Right renal cortex interstitium (tissue), 3 donors: ENCODE measurements around the gene SYT14. TPM values are rescaled to one million over a fixed set of nuclear protein-coding genes. Genes with fewer than 3 reads are reported as not detected.
"Not testable (repeated sequence)": the region's sequence is repeated elsewhere in the genome, so short reads cannot be mapped to it uniquely, and the experiment has no call there.

Experiments
- DNase-seq, 3 donors: peaks; one replicate each; pipeline ENCODE4 v3.0.0-alpha.2; 2013; ENCODE audit warnings: low read depth in 3 of 3, low spot score in 2 of 3
- polyA plus RNA-seq, 3 donors: library from polyadenylated mRNA; unstranded; fragments of 120-200 nt; gene quantifications; one replicate each; pipeline ENCODE4 v1.2.1, GENCODE V29; 2013; ENCODE audit not compliant: insufficient read length in 3 of 3

Gene SYT14
- polyA plus RNA-seq, 3 donors = 0.20 to 0.33 (median 0.25) TPM

DNA sequence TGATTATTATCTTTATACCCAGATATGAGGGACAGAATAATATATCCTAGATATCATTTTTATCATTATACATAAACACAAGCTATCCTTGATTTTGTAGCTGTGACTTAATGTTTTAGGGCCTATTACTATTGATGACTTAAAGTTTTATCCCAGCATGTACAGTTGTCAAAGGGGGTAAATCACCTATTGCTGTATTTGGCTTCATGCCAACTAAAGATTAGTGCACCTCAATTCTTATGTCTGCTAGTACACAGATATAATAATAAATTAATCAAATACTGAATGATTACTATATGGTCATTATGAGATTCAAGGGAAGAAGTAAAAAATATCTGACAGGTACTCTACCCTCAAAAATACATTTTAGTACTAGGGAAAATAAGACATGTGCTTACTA, 84.0 kb downstream of the SYT14 start:
- DNase-seq = no peak

DNA sequence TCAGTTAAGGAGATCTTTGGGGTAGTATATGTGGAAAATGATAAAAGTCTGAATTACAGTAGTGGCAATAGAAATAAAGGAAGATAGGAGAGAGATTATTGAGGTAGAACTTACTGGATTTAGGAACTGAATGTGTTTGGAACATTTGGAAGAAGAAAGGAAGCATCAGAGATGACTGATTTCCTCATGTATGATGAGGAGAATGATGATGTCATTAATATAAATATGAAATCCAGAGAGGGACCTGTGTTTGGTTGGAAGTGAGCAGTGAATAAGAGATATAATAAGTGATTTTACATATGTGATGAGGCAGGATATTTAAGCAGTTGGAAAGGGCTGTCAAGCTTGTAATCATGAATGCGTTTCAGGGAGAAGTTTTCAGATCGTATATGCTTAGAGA, 86.3 kb downstream of the SYT14 start:
- no peak for DNase-seq

DNA sequence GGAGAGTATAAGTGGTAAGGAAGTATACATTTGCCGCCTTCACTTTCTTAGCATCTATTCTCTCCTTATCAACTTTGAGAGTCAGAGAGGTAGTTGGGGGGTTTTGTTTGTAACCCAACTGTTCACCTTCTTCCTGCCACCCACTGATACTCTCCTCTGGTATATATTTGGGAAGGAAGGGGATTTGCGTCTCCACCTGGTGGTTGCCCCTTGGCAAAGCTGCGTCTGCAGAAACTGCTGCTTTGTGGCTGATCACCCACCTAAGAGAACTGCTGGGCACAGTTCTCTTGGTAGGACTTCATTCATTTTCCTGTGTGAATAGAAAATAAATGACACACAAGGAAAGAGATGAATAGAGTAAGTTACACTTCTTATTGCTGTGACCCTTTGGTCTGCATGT, 87.0 kb downstream of the SYT14 start:
- DNase-seq = no peak

DNA sequence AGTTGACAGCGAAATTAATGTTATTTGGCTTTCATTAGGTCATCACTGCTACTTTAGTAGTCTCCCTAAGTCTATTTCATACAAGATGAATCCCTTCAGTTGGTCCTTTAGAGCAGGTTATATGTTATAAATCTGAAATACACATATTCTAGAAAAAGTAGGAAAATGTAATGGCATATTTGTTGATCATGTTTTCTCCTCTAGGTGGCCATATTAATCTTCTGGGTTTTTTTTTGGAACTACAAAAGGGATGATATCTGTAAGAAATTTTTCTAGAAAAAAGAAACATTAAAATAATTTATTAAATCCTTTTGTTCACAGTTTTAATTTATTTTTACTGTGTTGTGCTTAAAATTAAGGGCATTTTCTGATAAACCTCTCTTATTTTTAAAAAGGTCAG, 87.9 kb downstream of the SYT14 start:
- no peak for DNase-seq

DNA sequence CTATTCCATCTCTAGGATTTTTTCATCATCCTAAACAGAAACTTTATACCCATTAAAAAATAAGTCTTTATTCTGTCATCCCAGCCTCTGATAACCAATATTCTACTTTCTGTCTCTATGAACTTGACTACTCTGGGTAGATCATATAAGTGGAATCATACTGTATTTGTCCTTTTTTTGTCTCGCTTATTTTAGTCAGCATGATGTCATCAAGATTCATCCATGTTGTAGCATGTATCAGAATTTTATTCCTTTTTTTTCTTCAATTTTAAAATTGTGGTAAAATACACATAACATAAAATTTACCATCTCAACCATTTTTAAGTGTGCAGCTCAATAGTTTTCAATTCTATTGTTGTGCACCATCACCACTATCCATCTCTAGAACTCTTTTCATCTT, 90.0 kb downstream of the SYT14 start:
- no peak for DNase-seq

DNA sequence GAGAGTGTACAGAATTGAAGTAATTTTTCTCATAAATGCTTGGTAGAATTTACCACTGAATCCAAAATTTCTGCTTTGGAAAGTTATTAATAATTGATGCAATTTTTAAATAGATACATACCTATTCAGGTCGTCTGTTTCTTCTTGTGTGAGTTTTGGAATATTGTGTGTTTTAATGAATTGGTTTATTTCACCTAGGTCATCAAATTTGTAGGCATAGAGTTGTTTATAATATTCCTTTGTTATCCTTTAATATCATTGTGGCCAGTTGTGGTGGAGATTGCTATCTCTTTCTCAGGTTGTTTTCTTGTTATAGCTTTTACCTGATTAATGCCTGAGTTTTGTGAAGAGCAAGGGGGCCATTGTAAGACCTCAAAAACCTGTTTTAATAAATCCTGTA, 93.5 kb downstream of the SYT14 start:
- no peak for DNase-seq

DNA sequence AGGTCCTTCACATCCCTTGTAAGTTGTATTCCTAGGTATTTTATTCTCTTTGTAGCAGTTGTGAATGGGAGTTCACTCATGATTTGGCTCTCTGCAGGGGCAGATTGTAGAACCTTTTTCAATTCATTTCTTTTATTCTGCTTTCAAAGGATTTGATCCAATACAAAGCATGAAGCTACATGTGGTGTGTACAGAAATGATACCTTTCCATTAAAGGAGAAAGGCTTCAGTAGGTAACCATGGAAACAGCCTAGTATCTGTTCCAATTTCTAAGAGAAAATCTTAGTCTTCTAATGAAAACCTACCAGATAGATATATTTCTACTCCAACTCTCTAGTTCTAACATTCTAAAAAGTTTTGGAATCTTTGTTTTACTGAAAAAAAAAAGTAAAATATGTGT, 105.0 kb downstream of the SYT14 start:
- DNase-seq = no peak

DNA sequence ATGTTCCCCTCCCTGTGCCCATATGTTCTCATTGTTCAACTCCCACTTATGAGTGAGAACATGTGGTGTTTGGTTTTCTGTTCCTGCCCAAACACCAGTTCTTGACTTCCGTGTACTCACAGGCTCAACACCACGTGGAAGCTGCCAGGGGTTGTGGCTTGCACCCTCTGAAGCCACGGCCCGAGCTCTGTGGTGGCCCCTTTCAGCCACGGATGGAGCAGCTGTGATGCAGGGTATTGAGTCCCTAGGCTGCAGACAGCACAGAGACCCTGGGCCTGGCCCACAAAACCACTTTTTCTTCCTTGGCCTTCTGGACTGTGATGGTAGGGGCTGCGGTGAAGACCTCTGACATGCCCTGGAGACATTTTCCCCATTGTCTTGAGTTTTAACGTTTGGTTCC, 111.6 kb downstream of the SYT14 start:
- no peak for DNase-seq

DNA sequence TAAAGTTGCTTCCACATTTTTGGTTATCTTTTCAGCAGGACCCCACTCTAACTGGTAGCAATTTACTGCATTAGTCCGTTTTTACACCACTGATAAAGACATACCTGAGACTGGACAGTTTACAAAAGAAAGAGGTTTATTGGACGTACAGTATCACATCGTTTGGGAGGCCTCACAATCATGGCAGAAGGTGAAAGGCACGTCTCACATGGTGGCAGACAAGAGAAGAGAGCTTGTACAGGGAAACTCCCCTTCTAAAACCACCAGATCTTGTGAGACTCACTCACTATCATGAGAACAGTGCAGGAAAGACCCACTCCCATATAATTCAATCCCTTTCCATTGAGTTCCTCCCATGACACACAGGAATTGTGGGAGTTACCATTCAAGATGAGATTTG, 112.5 kb downstream of the SYT14 start:
- DNase-seq = not testable (repeated sequence)

DNA sequence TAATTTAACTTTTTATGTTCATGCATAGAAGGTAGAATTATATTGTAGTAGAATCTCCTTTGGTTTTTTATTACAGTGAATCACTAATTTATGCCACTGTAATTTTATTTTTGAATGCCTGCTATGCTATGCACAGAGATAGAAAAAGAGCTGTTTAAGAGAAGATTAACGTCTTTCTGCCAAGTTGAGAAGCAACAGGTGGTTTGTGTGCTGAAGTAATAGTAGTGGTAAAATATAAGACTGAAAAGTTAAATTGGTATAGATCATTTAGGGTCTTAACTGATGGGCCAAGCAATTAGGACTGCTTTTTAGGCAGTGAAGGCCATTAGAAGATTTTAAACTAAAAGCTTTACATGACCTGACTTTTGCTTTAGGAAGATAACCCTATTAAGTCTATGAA, 115.1 kb downstream of the SYT14 start:
- no peak for DNase-seq

DNA sequence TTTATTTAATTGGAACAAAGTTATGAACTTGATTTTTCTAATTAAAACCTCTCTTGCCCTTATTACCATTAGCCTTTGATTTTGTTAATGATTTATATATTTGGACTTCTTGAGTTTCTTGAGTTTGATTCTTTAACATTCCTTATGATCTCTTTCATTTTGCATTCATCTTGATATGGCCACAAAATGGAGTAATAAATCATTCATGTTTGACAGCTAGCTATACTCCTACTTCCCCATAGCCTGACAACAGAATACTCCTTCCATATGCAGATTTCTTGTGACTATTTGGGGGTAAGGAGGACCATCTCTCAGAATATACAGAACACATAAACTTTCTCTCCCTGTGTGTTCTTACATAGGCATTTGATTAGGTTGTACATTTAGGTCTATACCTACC, 119.6 kb downstream of the SYT14 start:
- no peak for DNase-seq

DNA sequence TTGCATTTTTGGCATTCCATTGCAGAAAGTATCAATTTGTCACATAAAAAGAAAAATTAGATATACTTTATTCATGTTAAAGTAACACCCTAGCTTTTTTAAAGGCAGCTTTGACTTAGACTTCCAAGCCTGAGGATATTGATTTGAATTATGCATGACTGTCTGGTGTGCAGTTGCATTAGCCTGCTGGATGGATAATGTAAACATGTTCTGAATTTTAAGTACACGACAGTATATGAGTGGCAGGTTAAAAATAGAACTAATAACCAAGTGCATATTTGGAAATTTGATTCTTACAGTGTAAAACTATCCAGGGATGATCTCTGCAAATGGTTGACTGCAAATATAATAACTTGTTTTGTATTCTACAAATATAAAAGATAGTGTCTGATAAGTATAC, 124.0 kb downstream of the SYT14 start:
- DNase-seq = no peak

DNA sequence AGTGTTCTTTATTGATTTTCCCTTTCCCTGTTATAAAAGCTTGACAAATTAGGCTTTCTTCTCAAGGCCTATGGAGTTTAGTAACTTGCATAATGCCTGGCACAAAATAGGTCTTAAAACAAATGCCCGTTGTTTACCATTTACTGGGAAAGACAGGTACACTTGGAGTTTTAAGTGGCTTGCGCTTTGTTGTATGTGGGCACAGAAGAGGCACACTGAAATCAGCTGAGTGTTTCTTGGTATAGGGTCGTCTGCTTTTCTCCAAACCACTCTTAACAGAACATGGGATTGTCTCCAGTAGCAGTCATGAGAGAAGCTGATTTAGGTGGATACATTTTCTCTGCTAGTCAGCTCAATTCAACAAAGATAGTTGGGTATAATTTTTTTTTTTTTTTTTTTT, 132.5 kb downstream of the SYT14 start:
- no peak for DNase-seq

DNA sequence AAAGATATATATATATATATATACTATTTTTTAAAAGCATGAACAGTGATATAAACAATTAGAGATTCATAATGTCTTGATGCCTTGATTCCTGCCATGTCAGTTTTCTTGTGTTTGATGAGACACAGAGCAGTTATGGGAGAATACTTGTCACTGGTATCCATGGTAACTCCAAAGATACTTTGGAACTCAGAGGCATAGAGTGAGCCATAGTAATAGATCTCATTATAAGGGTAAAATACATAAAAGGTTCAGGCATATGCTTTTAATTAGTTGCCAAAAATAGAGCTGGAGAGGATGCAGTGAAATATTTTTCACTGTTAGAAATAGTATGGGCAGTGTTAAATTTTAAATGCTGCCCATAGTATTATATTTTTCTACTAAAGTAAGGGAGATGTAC, 134.1 kb downstream of the SYT14 start:
- no peak for DNase-seq

DNA sequence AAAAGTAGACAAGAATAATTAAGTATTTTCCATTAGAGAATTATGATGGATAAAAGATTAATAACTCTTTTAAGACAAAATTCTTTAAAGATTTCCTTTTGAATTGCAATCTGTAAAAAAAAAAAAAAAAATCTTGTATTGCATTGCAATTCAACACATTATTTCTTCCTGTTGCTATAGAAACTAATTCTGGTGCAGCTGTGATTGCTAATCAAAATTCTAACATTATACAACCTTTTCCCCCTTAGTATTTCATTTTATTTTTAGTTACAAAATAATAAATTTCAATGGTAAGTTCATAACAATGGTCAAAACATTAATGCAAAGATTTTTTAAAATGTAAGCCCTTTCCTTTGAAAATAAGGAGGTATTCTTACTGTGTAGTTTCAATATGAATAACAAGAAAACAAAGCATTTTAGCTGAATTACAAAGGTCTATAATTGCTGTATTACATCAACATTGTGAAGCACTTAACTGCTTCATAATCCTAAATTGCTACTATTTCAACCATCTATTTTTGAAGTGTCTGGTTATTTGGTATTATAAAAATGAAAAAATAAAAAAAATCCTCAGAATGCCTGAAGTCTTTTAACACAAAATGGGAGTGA, 135.0 kb downstream of the SYT14 start:
- no peak for DNase-seq

DNA sequence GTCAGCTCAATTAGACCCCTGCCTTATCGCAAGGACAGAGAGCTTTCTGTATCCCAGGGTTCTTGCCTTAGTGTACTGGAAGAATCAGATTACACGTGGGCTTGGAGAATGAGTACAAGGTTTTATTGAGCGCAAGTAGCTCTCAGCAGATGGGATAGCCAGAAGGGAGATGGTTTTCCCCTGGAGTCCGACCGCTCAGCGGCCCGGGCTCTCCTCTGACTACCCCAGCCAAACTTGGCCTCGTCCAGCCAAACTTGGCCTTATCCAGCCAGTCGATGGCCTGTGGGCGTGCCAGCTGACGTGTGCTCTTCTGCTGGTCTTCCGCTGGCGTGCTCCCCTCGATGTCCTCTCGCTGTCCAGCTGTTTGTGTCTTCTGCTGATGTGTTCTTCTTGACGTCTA, 136.9 kb downstream of the SYT14 start:
- no peak for DNase-seq

DNA sequence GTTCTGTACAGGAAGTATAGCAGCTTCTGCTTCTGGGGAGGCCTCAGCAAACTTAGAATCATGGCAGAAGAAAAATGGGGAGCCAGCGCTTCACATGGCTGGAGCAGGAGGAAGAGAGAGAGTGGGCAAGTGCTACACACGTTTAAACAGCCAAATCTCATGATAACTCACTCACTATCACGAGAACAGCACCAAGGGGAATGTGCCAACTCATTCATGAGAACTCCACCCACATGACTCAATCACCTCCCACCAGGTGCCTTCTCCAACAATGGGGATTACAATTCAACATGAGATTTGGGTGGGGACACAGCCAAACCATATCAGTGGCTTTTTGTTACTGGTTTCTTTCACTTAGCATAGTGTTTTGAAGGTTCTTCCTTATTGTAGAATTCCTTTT, 138.6 kb downstream of the SYT14 start:
- no peak for DNase-seq

DNA sequence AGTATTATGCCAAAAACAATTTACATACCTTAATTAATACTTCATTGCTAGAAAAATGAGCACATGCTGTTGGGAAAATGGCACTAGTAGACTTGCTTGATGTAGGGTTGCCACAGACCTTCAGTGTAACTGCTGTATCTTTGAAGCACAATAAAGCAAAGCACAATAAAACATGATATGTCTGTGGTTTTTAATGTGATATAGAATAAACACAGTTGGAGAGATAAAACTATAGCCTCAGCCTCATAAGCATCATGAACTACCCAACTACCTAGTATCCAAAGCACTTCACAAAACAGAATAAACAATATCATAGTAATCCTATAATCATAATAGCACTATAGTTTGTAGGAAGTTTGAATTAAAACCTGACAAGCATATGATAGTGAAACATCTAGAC, 143.5 kb downstream of the SYT14 start:
- DNase-seq = no peak

DNA sequence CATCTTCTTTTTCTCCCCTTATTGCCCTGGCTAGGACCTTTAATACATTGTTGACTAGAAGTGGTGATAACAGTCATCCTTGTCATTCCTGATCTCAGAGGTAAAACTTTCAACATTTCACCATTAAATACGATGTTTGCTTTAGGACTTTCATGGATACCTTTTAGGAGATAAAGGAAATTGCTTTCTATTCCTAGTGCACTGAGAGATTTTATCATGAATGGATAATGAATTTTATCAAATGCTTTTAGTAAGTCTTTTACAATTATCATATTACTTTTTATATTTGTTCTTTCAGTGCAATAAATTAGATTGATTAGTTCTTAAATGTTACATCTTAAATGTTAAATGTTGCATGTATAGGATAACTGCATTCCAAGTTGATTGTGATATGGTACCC, 147.3 kb downstream of the SYT14 start:
- no peak for DNase-seq

DNA sequence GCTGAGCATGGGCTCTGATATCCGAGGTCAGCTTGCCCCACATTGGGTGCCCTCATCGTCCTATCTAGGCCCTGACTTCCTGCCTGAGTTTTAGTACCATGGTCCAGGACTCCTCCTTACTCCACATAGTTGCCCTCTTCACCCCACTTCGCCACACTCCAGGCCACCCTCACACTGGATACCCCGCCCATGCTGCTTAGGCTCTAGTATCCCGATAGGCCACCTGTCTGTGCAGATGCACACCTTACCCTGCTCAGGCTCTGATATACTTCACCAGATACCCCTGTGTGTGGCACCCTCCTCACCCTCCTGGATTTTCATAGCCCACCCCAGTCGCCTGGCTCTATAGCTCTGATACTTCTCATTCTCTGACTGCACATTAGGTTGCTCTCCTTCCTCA, 149.0 kb downstream of the SYT14 start:
- no peak for DNase-seq

DNA sequence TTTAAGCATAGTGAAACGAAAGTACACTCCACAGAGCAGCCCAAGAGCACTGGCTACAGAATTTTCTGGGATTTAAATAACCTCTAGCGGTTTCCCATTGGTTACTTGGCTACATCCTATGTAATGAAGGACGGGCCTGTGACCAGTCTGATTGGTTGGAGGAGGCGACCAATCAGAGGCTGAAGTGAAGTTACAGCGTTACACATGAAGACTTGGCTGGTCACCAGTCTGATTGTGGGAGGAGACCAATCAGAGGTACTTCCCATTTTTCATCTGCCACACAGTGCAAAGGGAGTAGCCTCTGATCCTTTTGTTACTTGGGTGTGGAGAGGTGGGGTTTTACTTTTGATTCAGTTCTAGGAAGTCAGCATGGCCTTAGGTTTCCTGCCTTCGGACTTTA, 151.8 kb downstream of the SYT14 start:
- no peak for DNase-seq

DNA sequence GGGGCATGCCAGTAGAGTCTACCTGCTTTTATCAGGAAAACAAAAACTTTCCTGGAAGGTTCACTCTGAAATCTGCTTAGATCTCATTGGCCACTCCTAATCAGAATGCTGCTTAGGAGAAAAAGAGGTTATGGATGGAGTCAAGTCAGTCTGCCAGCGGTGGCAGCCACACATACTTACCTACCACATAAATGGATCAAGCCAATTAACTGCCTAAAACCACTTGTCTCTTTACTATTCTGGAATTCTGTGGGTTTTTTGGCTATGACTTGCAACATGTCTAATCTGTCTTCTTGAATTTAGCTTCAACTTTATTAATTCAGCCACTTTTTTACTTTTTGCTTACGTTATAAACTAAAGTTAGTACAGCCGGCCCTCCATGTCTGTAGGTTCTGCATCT, 154.3 kb downstream of the SYT14 start:
- no peak for DNase-seq

DNA sequence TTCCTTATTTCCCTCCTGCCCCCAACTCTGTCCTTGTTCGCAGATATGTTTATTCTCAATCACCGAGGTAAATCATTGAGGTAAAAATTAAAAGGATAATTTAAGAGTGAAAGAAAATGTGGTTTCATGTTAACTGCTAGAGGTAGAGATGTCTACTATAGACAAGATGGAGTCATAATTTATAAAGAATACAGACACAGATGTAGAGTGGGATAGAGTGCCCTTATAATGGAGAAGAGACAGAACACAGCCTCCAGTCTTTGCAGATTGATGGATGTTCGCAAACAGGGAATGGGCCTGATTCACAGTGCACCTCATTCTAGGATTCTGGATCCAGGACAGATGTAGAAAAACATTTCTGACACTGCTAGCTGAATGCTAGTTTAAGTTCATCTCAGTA, 155.4 kb downstream of the SYT14 start:
- no peak for DNase-seq

DNA sequence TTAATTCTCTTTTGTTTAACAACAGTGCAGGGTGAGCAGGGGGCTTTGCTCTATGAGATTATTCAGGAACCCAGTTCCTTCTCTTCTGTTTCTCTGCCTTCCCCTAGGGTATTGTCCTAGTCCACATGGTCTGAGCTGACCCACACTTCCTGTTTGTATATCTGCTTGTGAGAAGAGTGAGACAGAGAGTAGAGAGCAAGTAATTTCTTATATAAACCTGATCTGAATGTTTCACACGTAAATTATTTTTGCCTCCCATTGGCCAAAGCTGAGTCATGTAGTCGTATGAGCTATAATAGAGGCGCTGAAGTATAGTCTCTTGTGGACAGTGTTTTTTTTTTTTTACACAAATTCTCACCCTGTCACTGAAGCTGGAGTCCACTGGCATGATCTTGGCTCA, 160.3 kb downstream of the SYT14 start:
- no peak for DNase-seq
